ENCODE data around the gene MRPL50. TPM values are rescaled to one million over a fixed set of nuclear protein-coding genes. Genes with fewer than 3 reads are reported as not detected.
A peak's percentile ranks its signal among the peaks of the same experiment; 100 is the strongest.

MRPL50 gene
- total RNA-seq, 4 donors from 2014 or later = 3.4 to 16.1 (median 9.5) TPM

- in situ Hi-C loops (cut with MboI; ENCODE audit: low pct_ligation_motif_present in 1 of 4, low pct_unique_long_range_greater_than_20kb in 1 of 4, low sequenced_read_pairs in 3 of 4) = no loop called here
- peaks cover 50 to 62% of the 10 kb centered on the region in 2 donors for H3K9me3 ChIP-seq
Measured at GRCh38 chr9:101403516-101404285, 5.3 kb upstream of the MRPL50 start.

GRCh38 chr9:101400120-101400519 is 1.7 kb upstream of the MRPL50 start:
- TF ChIP-seq CTCF (IDR thresholded peaks at IDR 0.05) (no peak), EP300 (IDR thresholded peaks at IDR 0.05; ENCODE audit: low read depth) (no peak), POLR2AphosphoS5 (IDR thresholded peaks at IDR 0.05) (no peak), POLR2A (IDR thresholded peaks at IDR 0.05) (no peak)
- Histone ChIP-seq H3K4me3 (peak overlapping the region in 2 of 4 donors; percentile 68 to 94), H3K27me3 (no peaks in the 10 kb centered on the region), H3K9me3 (peaks cover 14 to 29% of the 10 kb centered on the region in 2 donors), H3K36me3 (peaks cover 4 to 52% (median 27%) of the 10 kb centered on the region in 4 donors), H3K27ac (peak overlapping the region; percentile 84 to 93 (median 88)), H3K4me1 (peaks cover 8 to 49% (median 26%) of the 10 kb centered on the region in 4 donors)
- in situ Hi-C loops (cut with MboI; ENCODE audit: low pct_ligation_motif_present in 1 of 4, low pct_unique_long_range_greater_than_20kb in 1 of 4, low sequenced_read_pairs in 3 of 4) = no loop called here
- 51 to 59% methylated on average over 5 of the region's 5 CpGs for WGBS, 2 donors (ENCODE audit: low coverage in 1 of 2)
- intact Hi-C loops (cut with DNase I; ENCODE audit: low total_unique reads) = no loop called here
- peak; percentile 10 for DNase-seq

More at GRCh38 chr9:101403516-101404285, 5.3 kb upstream of the MRPL50 start:
- Histone ChIP-seq H3K27me3 (no peaks in the 10 kb centered on the region), H3K36me3 (peaks cover 13 to 88% (median 51%) of the 10 kb centered on the region in 4 donors), H3K4me1 (peaks cover 8 to 23% (median 15%) of the 10 kb centered on the region in 4 donors), H3K4me3 (no peak overlapping the region), H3K27ac (no peak overlapping the region)
- no peak for TF ChIP-seq EP300 (IDR thresholded peaks at IDR 0.05; ENCODE audit: low read depth)
- no peak for TF ChIP-seq POLR2A (IDR thresholded peaks at IDR 0.05)
- no peak for DNase-seq
- 94 to 100% methylated on average over 6 to 9 of the region's 9 CpGs for WGBS, 2 donors (ENCODE audit: low coverage in 1 of 2)
- intact Hi-C loops (cut with DNase I; ENCODE audit: low total_unique reads) = loop anchor here (1.0 kb wide), 1 partner anchor 30 kb away; no protein-coding TSS in a partner anchor

- 0 to 9% methylated on average over 2 of the region's 2 CpGs for WGBS, 2 donors (ENCODE audit: low coverage in 1 of 2)
- TF ChIP-seq POLR2A (IDR thresholded peaks at IDR 0.05) (no peak), CTCF (IDR thresholded peaks at IDR 0.05) (no peak), EP300 (IDR thresholded peaks at IDR 0.05; ENCODE audit: low read depth) (no peak), POLR2AphosphoS5 (IDR thresholded peaks at IDR 0.05) (no peak)
- H3K4me1 ChIP-seq = peaks cover 8 to 50% (median 26%) of the 10 kb centered on the region in 4 donors
- H3K36me3 ChIP-seq = peaks cover 3 to 47% (median 24%) of the 10 kb centered on the region in 4 donors
- peak overlapping the region; percentile 84 to 93 (median 88) for H3K27ac ChIP-seq
- no peak for DNase-seq
- no peaks in the 10 kb centered on the region for H3K27me3 ChIP-seq
- peaks cover 10 to 24% of the 10 kb centered on the region in 2 donors for H3K9me3 ChIP-seq
- in situ Hi-C loops (cut with MboI; ENCODE audit: low pct_ligation_motif_present in 1 of 4, low pct_unique_long_range_greater_than_20kb in 1 of 4, low sequenced_read_pairs in 3 of 4) = loop anchor here in 1 of 4 donors (10.0 kb wide), 1 partner anchor 135 kb away; the partner anchor contains the start of gene RNF20
- intact Hi-C loops (cut with DNase I; ENCODE audit: low total_unique reads) = no loop called here
- H3K4me3 ChIP-seq = peak overlapping the region; percentile 53 to 94 (median 74)
Measured at GRCh38 chr9:101399643-101399970, 1.2 kb upstream of the MRPL50 start.

GRCh38 chr9:101398930-101399642 is 668 bp upstream of the MRPL50 start:
- peaks cover 8 to 50% (median 26%) of the 10 kb centered on the region in 4 donors for H3K4me1 ChIP-seq
- peak overlapping the region; percentile 84 to 93 (median 88) for H3K27ac ChIP-seq
- peaks cover 5 to 19% of the 10 kb centered on the region in 2 donors for H3K9me3 ChIP-seq
- in situ Hi-C loops (cut with MboI; ENCODE audit: low pct_ligation_motif_present in 1 of 4, low pct_unique_long_range_greater_than_20kb in 1 of 4, low sequenced_read_pairs in 3 of 4) (loop anchor here in 1 of 4 donors (10.0 kb wide), 1 partner anchor 136 kb away; the partner anchor contains the start of gene RNF20), intact Hi-C loops (cut with DNase I; ENCODE audit: low total_unique reads) (no loop called here)
- TF ChIP-seq CTCF (IDR thresholded peaks at IDR 0.05) (no peak), POLR2AphosphoS5 (IDR thresholded peaks at IDR 0.05) (no peak), EP300 (IDR thresholded peaks at IDR 0.05; ENCODE audit: low read depth) (no peak), POLR2A (IDR thresholded peaks at IDR 0.05) (no peak)
- peak overlapping the region; percentile 53 to 94 (median 74) for H3K4me3 ChIP-seq
- 0 to 2% methylated on average over 1 to 28 of the region's 28 CpGs for WGBS, 2 donors (ENCODE audit: low coverage in 1 of 2)
- peaks cover 3 to 42% (median 21%) of the 10 kb centered on the region in 4 donors for H3K36me3 ChIP-seq
- no peaks in the 10 kb centered on the region for H3K27me3 ChIP-seq
- DNase-seq = peak; percentile 7

Measured in transverse colon (tissue), 4 donors.